ENCODE results near the gene CARS2.
"Not testable (repeated sequence)": the region's sequence is repeated elsewhere in the genome, so short reads cannot be mapped to it uniquely, and the experiment has no call there.

CARS2 gene

GRCh38 chr13:110680852-110681251, 25.1 kb downstream of the CARS2 start:
- no peak for DNase-seq

DNA sequence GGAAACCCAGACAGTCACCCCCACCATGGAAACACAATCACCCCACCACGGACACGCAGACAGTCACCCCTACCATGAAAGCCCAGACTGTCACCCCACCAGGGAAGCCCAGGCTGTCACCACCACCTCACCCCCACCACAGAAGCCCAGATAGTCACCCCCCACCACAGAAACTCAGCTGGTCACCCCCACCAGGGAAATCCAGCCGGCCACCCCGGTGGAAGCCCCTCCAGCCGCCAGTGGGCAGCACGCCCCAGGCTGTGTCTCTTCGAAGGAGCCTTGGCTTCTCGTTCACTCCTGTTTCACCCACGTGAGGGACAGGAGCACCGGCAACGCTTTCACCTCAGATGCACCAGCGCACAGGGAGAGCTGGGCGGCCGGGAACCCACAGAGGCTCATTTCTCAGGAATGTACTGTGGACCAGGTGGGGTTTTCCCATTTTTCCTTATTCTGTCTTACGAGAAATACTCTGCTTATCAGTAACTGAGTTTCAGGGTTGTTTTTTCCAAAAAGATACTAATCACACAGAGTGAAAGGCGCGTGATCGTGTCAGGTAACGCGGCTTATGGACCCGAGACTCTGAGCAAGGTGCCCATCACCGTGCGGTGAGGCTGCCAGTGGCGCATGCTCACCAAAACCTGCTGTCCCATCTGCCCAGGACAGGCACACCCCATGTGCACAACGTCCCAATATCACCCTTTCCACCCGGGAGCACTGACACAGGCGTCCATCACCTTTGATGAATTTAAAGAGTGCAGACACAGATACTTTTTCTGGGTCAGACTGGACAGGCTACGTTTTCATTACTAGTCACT, 28.0 kb downstream of the CARS2 start:
- DNase-seq = no peak

DNA sequence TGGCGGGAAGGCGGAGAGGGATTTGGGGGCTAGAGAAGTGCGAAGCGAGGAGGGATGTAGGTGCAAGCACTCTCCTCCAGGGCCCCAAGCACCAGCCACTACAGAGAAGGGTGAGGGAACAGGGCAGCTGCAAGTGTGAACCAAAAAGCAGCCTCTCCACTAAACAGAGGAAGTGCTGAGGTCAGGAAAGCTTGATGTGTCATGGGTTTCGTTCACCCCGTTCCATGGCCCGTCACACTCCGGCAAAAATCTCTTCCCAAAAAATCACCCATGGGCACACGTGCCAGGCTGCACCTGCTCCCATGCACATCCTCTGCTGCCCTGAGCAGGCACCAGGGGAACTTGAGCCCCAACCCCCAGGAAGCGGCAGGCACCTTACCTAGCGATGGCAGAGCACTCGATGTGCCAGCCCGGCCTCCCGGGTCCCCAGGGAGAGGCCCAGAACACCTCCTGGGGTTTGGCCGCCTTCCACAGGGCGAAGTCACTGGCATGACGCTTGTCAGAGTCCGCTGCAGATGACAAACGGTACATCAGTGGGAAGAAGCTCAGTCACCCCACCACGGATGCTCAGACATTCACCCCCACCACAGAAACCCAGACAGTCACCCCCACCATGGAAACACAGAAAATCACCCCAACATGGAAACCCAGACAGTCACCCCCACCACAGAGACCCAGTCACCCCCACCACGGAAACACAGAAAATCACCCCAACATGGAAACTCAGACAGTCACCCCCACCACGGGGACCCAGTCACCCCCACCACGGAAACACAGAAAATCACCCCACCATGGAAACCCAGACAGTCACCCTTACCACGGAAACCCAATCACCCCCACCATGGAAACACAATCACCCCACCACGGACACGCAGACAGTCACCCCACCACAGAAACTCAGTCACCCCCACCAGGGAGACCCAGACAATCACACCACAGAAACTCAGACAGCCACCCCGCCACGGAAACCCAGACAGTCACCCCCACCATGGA, 29.0 kb downstream of the CARS2 start:
- no peak for DNase-seq

DNA sequence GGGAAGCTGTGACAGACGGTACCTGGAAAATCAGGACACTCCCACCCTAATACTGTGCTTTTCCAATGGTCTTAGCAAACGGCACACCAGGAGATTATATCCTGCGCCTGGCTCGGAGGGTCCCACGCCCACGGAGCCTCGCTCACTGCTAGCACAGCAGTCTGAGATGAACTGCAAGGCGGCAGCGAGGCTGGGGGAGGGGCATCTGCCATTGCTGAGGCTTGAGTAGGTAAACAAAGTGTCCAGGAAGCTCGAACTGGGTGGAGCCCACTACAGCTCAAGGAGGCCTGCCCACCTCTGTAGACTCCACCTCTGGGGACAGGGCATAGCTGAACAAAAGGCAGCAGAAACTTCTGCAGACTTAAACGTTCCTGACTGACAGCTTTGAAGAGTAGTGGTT, 36.1 kb downstream of the CARS2 start:
- DNase-seq = not testable (repeated sequence)

DNA sequence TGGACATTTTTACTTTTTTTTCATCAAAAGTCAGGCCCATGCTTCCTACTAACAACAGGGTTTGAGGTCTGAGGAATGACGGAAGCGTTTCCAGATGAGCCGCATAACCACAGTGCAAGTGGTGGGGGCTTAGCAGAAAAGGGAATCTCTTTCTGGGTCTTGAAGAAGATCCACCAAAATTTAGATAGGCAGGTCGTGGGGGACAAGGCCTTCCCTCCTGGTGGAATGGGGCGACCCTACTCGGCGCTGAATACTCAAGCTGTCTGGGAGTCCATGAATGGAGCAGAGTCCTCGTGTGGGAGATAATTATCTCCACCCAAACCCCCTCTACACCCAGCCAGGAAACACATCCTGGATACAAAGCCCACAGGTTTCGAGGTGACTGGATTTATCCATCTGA, 36.9 kb downstream of the CARS2 start:
- no peak for DNase-seq

- DNase-seq = no peak
These were observed 39.7 kb downstream of the CARS2 start for GRCh38 chr13:110666255-110666533.

- no peak for DNase-seq
These were observed 40.2 kb downstream of the CARS2 start for GRCh38 chr13:110665491-110666254.

- DNase-seq = no peak
These were observed 41.2 kb downstream of the CARS2 start for GRCh38 chr13:110664673-110665072.

GRCh38 chr13:110664041-110664440, 41.9 kb downstream of the CARS2 start:
- no peak for DNase-seq

DNA sequence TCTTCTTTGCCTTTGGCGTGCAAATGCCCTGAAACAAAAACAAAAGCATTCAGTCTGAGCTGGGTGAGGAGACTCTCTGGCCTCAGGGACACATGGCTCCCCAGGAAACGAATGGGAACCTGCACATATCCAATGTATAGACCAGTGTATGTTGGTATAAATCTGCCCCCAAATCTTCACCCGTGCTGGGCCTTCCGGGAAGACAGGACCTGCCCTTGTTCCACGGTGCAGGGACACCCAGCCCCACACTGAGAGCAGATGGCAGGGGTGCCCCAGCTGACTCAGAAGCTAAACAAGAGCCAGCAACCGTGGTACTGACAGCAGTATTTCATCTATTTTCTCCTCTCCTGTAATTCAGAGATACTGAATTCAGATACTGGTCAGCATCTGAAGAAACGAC, 42.4 kb downstream of the CARS2 start:
- no peak for DNase-seq

DNA sequence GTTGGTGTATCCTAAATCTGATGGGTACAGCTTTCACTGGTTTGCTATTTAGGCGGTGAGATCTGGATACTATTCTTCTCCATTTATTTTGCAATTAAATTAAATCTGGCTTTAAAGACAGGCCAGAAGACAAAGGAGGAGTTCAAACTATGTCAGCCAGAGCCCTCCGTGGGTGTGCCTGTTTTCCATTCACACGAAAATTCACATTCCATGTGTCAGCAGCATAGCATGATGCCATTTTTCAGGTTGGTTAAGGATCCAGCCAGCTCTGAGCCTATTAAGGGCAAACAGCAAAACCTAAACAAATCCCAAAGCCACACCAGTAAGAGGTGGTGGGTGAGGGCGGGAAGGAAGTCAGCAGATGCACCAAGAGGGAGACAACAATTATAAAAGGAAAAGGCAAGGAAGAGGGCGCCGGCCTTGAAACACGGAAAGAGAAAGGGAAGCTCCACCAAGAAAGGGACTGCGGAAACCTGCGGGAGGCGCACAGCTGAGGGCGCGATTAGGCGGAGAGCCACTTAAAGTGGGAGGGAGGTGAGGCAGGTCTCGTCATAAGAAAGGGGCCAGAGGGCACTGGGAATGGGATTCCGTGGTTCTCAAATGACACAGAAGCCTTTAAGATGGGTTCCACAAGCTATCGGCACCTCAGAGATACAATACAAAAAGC, 43.0 kb downstream of the CARS2 start:
- no peak for DNase-seq

GRCh38 chr13:110662091-110662490, 43.8 kb downstream of the CARS2 start:
- no peak for DNase-seq

GRCh38 chr13:110661256-110661655, 44.7 kb downstream of the CARS2 start:
- no peak for DNase-seq

DNA sequence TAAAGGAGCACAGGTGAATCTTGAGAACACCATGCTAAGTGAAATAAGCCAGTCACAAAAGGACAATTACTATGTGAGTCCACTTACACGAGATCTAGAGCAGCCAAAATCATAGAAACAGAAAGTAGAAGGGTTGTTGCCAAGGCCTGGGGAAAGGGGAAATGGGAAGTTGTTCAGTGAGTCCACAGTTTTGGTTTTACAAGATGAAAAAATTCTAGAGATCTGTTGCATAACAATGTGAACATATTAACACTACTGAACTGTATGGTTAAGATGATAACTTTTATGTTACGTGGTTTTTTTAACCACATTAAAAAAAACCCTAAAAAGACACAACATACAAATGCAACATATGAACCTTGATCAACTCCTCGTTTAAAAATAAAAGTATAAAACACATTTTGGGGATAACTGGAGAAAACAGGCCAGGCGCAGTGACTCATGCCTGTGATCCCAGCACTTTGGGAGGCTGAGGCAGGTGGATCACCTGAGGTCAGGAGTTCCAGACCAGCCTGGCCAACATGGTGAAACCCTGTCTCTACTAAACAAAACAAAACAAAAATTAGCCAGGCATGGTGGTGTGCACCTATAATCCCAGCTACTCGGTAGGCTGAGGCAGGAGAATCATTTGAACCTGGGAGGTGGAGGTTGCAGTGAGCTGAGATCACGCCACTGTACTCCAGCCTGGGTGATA, 47.6 kb downstream of the CARS2 start:
- not testable (repeated sequence) for DNase-seq

DNA sequence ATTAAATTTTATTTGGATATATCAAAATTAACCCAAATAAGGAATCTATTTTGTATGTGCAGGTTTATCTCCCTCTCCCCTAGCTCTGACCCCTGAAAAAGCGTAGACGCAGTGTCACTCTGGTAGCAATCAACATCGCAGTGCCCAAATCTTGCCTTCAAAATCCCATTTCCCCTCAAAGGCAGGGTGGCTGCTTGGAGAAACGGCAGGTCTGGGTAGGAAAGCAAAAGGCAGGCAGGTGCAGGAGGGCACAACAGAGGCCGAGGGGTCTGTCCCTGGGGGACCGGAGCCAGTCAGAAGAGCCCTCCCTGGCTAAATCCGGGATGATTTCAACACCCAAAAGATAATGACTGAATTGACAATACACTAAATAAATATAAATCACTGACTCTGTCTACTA, 48.7 kb downstream of the CARS2 start:
- DNase-seq = no peak

DNA sequence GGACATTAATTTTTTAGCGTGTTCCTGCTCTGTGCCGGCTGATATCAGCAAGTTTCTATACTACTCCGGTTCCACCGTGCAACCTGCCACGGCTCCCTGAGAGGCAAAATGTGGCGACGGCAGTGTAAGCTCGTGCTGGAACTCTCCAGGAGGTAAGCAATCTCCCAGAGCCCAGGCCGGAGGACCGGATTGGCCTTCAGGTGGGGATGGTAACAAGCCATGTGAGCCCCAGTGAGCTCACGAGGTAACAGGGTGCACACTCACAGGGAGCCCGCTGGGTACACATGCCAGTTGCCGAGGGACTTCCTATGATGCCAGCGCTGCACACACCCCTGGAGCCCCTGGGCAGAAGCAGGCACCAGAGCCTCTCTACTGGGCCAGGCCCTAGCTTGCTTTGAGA, 52.1 kb downstream of the CARS2 start:
- no peak for DNase-seq

DNA sequence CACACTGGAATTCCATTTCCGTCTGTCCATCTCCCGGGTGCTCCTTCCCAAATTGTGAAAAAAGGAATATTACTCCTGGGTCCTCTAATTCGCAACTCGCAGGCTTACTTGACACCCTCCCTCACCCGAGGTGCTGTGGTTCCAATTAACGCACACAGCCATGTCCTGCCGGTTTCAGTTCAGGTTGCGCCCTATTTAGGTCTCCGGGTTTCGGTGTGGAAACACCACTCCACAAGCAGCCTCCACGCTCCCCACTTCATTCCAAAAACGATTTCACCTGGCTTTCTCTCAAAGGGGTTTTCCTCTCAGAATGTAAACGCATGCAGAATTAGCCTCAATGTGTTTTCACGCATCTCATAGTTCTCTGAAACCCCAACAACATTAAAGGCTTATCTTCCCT, 52.6 kb downstream of the CARS2 start:
- DNase-seq = no peak

DNA sequence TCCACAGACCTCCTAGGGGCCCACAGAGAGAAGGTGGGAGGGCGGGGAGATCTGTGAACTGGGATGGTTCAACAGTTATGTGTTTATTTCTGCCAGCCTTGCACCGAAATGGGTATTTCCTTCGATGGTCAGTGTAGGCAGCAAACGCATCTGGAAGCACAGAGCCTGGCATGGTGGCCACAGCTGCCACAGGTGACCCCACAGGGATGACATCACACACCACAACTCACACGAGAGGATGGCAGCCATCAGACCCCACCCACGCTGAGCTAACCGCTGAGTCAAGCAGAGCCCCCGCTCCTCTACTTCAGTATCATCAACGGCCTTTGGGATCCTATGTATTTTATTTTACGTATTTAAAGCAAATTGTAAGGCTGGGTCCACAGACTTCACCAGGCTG, 53.2 kb downstream of the CARS2 start:
- DNase-seq = no peak

DNA sequence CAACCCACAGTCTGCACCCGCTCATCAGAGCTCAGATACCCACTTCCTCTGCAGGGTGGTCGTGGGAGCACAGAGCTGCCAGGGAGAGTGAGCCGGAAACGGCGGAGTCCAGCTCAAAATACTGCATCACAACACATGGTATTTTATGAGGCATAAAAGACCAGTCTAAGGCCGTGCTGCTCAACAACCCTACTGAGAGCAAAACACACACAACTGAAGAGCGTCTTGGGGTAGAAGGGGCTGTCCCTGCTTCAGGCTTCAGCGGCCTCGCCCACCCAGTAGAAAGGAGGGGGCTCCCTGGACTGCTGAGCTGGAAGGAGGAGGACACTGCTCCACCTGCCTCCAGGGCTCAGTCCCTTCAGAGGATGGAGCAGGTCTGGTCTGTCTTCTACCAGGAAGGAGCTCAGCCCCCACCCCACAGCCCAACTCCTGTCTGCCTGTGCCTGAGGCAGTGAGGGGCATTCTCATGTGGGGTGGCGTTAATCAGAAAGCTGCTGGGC, 53.6 kb downstream of the CARS2 start:
- DNase-seq = no peak

- DNase-seq = no peak
These were observed 54.1 kb downstream of the CARS2 start for GRCh38 chr13:110651726-110652230.

DNA sequence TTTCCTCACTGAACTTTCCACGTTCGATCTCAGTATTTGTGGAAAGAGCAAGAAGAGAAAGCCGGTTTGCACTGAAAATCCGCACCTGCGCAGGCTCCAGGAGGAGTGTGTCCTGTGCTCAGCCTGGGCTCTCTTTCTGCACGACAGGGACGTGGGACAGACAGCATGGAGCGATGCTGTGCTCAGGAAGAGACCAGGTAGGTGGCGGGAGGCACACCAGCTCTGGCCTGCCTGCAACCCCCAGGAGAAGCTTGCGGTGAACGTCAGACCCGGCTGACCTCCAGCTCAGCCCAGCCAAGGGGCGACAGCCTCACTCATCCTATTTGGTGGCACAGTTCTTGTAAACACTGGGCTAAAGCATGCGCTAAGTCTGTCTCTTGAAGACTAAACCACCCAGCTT, 54.6 kb downstream of the CARS2 start:
- DNase-seq = no peak

DNA sequence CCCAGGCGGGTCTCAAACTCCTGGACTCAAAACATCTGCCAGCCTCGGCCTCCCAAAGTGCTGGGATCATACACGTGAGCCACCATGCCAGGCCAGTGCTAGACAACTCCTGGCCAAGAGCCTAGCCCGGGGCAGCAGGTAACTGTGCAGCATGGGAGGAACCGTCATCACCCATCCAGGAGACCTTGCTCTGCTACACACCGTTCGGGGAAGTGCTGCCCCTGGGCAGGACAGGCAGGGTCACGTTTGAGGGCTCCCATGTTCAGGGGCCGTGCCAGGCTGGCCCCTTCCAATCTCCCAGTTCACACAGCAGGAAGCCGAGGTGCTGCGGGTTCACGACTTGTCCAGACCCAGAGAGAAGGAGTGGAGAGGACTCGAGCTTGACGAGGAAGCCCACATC, 55.5 kb downstream of the CARS2 start:
- DNase-seq = no peak
